CD4-positive, alpha-beta memory T cell (primary cell): ENCODE measurements around the gene HDAC4. TPM values are rescaled to one million over a fixed set of nuclear protein-coding genes. Genes with fewer than 3 reads are reported as not detected.

Source experiments
- CTCF ChIA-PET: fragments of 350-600 bp; sonication (Branson Sonifier 250); formaldehyde crosslinking; loops from one replicate; lab custom pipeline; 2021; ENCODE audit warnings: inconsistent platforms; ENCODE audit not compliant: partially characterized antibody; lab: Charles Lee
- POLR2A ChIA-PET: fragments of 350-600 bp; sonication (Branson Sonifier 250); formaldehyde crosslinking; loops from one replicate; lab custom pipeline; 2021; ENCODE audit not compliant: partially characterized antibody; lab: Charles Lee
- DNase-seq, 5 donors: peaks; one replicate each; pipeline versions ENCODE4 v3.0.0 to v3.0.0-alpha.2; 2020 to 2022; ENCODE audit warnings: mixed read lengths in 1 of 5
- H3K27ac ChIP-seq: one replicate; pipeline ENCODE4 v1.7.0; 2013; ENCODE audit warnings: low read depth, low read length
- H3K27me3 ChIP-seq: 2 replicates; pipeline ENCODE4 v1.7.0; 2013; ENCODE audit warnings: mild to moderate bottlenecking, low read length, moderate library complexity; ENCODE audit not compliant: insufficient read depth
- H3K36me3 ChIP-seq: 2 replicates; pipeline ENCODE4 v1.7.0; 2013; ENCODE audit warnings: mild to moderate bottlenecking, low read length, moderate library complexity; ENCODE audit not compliant: insufficient read depth
- H3K4me1 ChIP-seq: 2 replicates; pipeline ENCODE4 v1.7.0; 2013; ENCODE audit warnings: mild to moderate bottlenecking, low read length, moderate library complexity; ENCODE audit not compliant: insufficient read depth
- H3K4me3 ChIP-seq, 2 donors: one replicate each; pipeline ENCODE4 v1.7.0; 2013; ENCODE audit warnings: low read length in 2 of 2, mild to moderate bottlenecking in 1 of 2
- H3K9me3 ChIP-seq, 2 donors: one replicate each; pipeline ENCODE4 v1.7.0; 2013; ENCODE audit warnings: low read length in 2 of 2, control low read depth in 1 of 2; ENCODE audit not compliant: control insufficient read depth in 1 of 2
- H3K27ac Mint-ChIP-seq, 7 donors: one replicate each; pipeline ENCODE4 v1.8.0; 2020 to 2021; ENCODE audit warnings: mixed read lengths in 7 of 7, mild to moderate bottlenecking in 6 of 7, inconsistent platforms in 3 of 7, moderate library complexity in 3 of 7
- H3K27me3 Mint-ChIP-seq, 2 donors: one replicate each; pipeline ENCODE4 v1.8.0; 2020 to 2021; ENCODE audit warnings: mixed read lengths in 2 of 2
- H3K36me3 Mint-ChIP-seq, 2 donors: one replicate each; pipeline ENCODE4 v1.8.0; 2020 to 2021; ENCODE audit warnings: mixed read lengths in 2 of 2, inconsistent platforms in 1 of 2, mild to moderate bottlenecking in 1 of 2
- H3K4me1 Mint-ChIP-seq, 4 donors: one replicate each; pipeline ENCODE4 v1.8.0; 2020 to 2021; ENCODE audit warnings: mixed read lengths in 4 of 4, mild to moderate bottlenecking in 1 of 4
- H3K4me3 Mint-ChIP-seq, 8 donors: one replicate each; pipeline ENCODE4 v1.8.0; 2020 to 2021; ENCODE audit warnings: mixed read lengths in 8 of 8, mild to moderate bottlenecking in 7 of 8, moderate library complexity in 6 of 8, inconsistent platforms in 3 of 8
- H3K9me3 Mint-ChIP-seq, 8 donors: one replicate each; pipeline ENCODE4 v1.8.0; 2020 to 2021; ENCODE audit warnings: mixed read lengths in 8 of 8, mild to moderate bottlenecking in 5 of 8, inconsistent platforms in 3 of 8, moderate library complexity in 1 of 8
- intact Hi-C: fragments of 100-400 bp; cut with micrococcal nuclease; formaldehyde crosslinking; loops from one replicate; pipeline ENCODE4 v1.15.1; 2023
- polyA plus RNA-seq, 2 donors: library from polyadenylated mRNA; unstranded; fragments of 300-500 nt; fragmentation: Illumina TruSeq; gene quantifications; one replicate each; pipeline ENCODE4 v1.2.3, GENCODE V29; 2021
- total RNA-seq, 2 experiments: library from RNA; stranded (reverse); gene quantifications; one replicate each; pipeline ENCODE4 v1.2.3, GENCODE V29; 2021

HDAC4 gene
- total and polyA plus RNA-seq, 4 experiments from 2014 or later, result 1.4 to 59.7 (median 30.4) TPM

DNA sequence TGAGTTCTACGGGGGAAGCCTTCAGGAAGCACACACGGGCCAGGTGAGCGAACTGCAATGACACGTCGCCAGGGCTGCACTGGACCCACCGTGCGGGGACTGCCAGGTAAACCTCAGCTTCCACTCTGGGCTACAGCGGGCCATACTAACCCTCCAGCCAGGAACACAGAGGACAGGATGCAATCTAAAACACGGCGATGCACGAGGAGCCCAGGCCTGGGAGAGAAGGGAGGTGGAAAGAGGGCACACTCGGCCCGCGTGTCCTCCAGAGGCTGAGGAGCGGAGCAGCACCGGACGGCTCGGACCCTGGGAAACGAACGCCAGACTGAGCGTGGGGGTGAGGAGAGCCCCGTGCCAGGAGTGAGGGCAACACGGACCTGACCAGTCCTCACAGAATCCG, 69.3 kb downstream of the HDAC4 start:
- Mint-ChIP-seq H3K36me3 (no peaks in the 10 kb centered on the region), H3K4me1 (peaks cover 13 to 39% (median 29%) of the 10 kb centered on the region in 4 donors), H3K27me3 (no peaks in the 10 kb centered on the region), H3K27ac (no peak overlapping the region), H3K9me3 (peaks cover 0 to 2% (median 0%) of the 10 kb centered on the region in 8 donors), H3K4me3 (no peak overlapping the region)
- ChIA-PET CTCF (no interaction called here), POLR2A (interaction anchor here (1.1 to 1.7 kb wide), 2 partner anchors 21 to 70 kb away, joined by 4 to 5 read pairs; partner anchors contain the start of gene HDAC4)
- no peaks in the 10 kb centered on the region for H3K9me3 ChIP-seq
- peaks cover 29% of the 10 kb centered on the region for H3K4me1 ChIP-seq
- intact Hi-C loops, result no loop called here
- no peak overlapping the region for H3K27ac ChIP-seq
- H3K36me3 ChIP-seq, result no peaks in the 10 kb centered on the region
- no peak overlapping the region for H3K4me3 ChIP-seq
- no peaks in the 10 kb centered on the region for H3K27me3 ChIP-seq
- no peak for DNase-seq

GRCh38 chr2:239330836-239331235, 70.0 kb downstream of the HDAC4 start:
- Mint-ChIP-seq H3K9me3 (peaks cover 0 to 2% (median 0%) of the 10 kb centered on the region in 8 donors), H3K36me3 (no peaks in the 10 kb centered on the region), H3K4me3 (peak overlapping the region in 3 of 8 donors; percentile 20 to 38 (median 22)), H3K4me1 (peaks cover 17 to 45% (median 33%) of the 10 kb centered on the region in 4 donors), H3K27me3 (no peaks in the 10 kb centered on the region), H3K27ac (peak overlapping the region in 1 of 7 donors; percentile 77)
- ChIA-PET CTCF (interaction anchor here (1.3 kb wide), 1 partner anchor 63 kb away, joined by 3 read pairs; no protein-coding TSS in a partner anchor), POLR2A (no interaction called here)
- no peaks in the 10 kb centered on the region for H3K9me3 ChIP-seq
- no peaks in the 10 kb centered on the region for H3K36me3 ChIP-seq
- no peak for DNase-seq
- no peak overlapping the region for H3K4me3 ChIP-seq
- no peaks in the 10 kb centered on the region for H3K27me3 ChIP-seq
- H3K27ac ChIP-seq, result no peak overlapping the region
- H3K4me1 ChIP-seq, result peaks cover 36% of the 10 kb centered on the region
- intact Hi-C loops, result no loop called here

DNA sequence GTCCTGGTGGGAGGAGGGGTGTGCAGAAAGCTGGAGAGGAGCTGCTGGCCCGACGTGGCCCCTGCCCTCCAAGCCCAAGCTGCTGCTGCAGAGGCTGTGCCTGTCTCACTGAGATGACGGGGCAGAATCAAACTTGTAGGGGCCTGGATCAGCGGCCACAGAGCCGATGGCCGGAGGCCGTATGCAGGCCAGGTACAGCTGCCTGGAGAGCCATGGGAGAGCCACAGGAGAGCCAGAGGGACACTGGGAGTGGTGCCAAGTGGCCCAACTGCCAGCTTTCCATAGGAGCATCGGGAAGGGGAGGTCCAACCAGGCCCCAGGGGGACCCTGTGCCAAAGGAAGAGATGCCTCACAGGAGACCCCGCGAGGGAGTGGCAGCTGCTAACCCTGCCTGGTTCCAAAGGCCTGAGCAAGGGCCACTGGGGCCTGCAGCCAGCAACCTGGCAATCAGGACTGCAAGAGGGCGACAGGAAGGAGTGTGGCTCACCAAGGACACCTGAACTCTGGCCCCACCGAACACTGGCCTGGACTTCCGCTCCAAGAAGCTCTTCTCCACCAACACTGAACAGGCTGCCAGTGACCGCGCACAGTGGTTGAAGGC, 70.7 kb downstream of the HDAC4 start:
- H3K4me3 Mint-ChIP-seq, result no peak overlapping the region
- H3K36me3 ChIP-seq, result no peaks in the 10 kb centered on the region
- no peaks in the 10 kb centered on the region for H3K27me3 ChIP-seq
- no peak overlapping the region for H3K4me3 ChIP-seq
- ChIA-PET CTCF (interaction anchor here (1.3 kb wide), 1 partner anchor 62 kb away, joined by 3 read pairs; no protein-coding TSS in a partner anchor), POLR2A (no interaction called here)
- H3K4me1 Mint-ChIP-seq, result peaks cover 20 to 49% (median 37%) of the 10 kb centered on the region in 4 donors
- H3K27ac ChIP-seq, result no peak overlapping the region
- H3K9me3 Mint-ChIP-seq, result peaks cover 0 to 2% (median 0%) of the 10 kb centered on the region in 8 donors
- intact Hi-C loops, result loop anchor here (5.0 kb wide), 2 partner anchors 43 to 72 kb away; partner anchors contain the start of gene HDAC4
- DNase-seq, result no peak
- H3K4me1 ChIP-seq, result peaks cover 37% of the 10 kb centered on the region
- no peaks in the 10 kb centered on the region for H3K36me3 Mint-ChIP-seq
- no peak overlapping the region for H3K27ac Mint-ChIP-seq
- H3K9me3 ChIP-seq, result no peaks in the 10 kb centered on the region
- no peaks in the 10 kb centered on the region for H3K27me3 Mint-ChIP-seq

GRCh38 chr2:239329284-239329971, 71.4 kb downstream of the HDAC4 start:
- Mint-ChIP-seq H3K4me3 (no peak overlapping the region), H3K9me3 (peaks cover 0 to 2% (median 0%) of the 10 kb centered on the region in 8 donors), H3K27ac (peak overlapping the region in 3 of 7 donors; percentile 30 to 60 (median 59)), H3K4me1 (peaks cover 23 to 56% (median 42%) of the 10 kb centered on the region in 4 donors), H3K36me3 (peaks cover 0 to 2% of the 10 kb centered on the region in 2 donors), H3K27me3 (no peaks in the 10 kb centered on the region)
- no peak for DNase-seq
- Histone ChIP-seq H3K27me3 (no peaks in the 10 kb centered on the region), H3K4me1 (peaks cover 37% of the 10 kb centered on the region), H3K4me3 (no peak overlapping the region), H3K27ac (no peak overlapping the region), H3K9me3 (no peaks in the 10 kb centered on the region), H3K36me3 (no peaks in the 10 kb centered on the region)
- intact Hi-C loops, result loop anchor here (5.0 kb wide), 2 partner anchors 42 to 73 kb away; partner anchors contain the start of gene HDAC4
- ChIA-PET POLR2A (interaction anchor here (1.0 to 3.0 kb wide), 2 partner anchors 15 to 52 kb away, joined by 3 to 16 read pairs; no protein-coding TSS in a partner anchor), CTCF (interaction anchor here (1.3 kb wide), 1 partner anchor 62 kb away, joined by 3 read pairs; no protein-coding TSS in a partner anchor)

- intact Hi-C loops, result loop anchor here (5.0 kb wide), 2 partner anchors 41 to 74 kb away; partner anchors contain the start of gene HDAC4
- H3K4me3 Mint-ChIP-seq, result peak overlapping the region in 1 of 8 donors; percentile 30
These were observed 72.2 kb downstream of the HDAC4 start for GRCh38 chr2:239328351-239329191.

DNA sequence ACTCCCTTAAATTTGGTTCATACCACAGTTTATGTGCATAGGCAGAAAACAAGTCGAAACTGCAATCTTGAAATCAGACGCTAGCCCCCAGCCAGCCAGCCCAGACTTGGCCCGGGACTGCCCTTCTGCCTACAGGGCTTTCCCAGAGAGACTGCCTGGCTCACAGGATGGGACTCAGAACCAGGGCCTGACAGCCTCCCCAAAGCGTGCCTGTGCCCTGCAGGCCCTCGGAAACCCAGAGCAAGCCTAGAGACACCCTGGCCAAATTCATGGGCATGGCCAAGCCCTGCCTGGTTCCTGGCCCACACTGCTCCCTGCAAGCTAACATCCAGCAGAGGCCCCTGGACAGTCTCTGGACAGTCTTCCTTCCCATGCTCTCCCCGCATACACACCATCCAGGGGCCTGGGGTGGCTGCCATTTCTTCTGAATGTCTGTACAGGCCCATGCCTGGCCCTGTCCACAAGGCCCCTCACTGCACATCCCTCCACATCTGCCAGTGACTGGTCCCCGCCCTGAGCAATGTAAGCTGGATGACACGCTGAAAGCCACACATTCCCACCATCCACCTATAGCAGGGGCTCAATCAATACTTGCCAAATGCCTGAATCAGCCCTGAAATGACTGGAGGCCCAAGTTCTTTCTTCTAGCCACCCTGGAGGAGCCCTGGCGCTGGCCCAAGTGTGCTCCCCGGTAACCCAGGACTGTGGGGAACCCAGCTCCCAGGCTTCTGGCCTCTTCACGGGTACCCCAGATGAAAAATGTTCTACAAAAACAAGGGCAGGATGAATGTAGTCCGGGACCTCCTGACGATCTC, 73.1 kb downstream of the HDAC4 start:
- no peak for DNase-seq
- Histone ChIP-seq H3K9me3 (no peaks in the 10 kb centered on the region), H3K4me3 (no peak overlapping the region), H3K4me1 (peaks cover 54% of the 10 kb centered on the region), H3K36me3 (no peaks in the 10 kb centered on the region), H3K27me3 (no peaks in the 10 kb centered on the region), H3K27ac (peak overlapping the region; percentile 46)
- H3K27ac Mint-ChIP-seq, result peak overlapping the region; percentile 89 to 96 (median 95)
- peaks cover 0 to 2% (median 0%) of the 10 kb centered on the region in 8 donors for H3K9me3 Mint-ChIP-seq
- peaks cover 36 to 71% (median 52%) of the 10 kb centered on the region in 4 donors for H3K4me1 Mint-ChIP-seq
- ChIA-PET CTCF (interaction anchor here (0.5 to 2.2 kb wide), 3 partner anchors 60 to 1326 kb away, joined by 3 to 6 read pairs (median 3); no protein-coding TSS in a partner anchor), POLR2A (interaction anchor here (0.9 to 3.0 kb wide), 10 partner anchors 11 to 73 kb away, joined by 3 to 16 read pairs (median 4); partner anchors contain the start of gene HDAC4)
- H3K36me3 Mint-ChIP-seq, result peaks cover 0 to 7% of the 10 kb centered on the region in 2 donors
- peak overlapping the region; percentile 48 to 78 (median 60) for H3K4me3 Mint-ChIP-seq
- H3K27me3 Mint-ChIP-seq, result no peaks in the 10 kb centered on the region
- intact Hi-C loops, result loop anchor here (2.0 to 5.0 kb wide), 4 partner anchors 40 to 75 kb away; partner anchors contain the start of gene HDAC4

More at GRCh38 chr2:239328351-239329191, 72.2 kb downstream of the HDAC4 start:
- Mint-ChIP-seq H3K4me1 (peaks cover 28 to 63% (median 46%) of the 10 kb centered on the region in 4 donors), H3K36me3 (peaks cover 0 to 7% of the 10 kb centered on the region in 2 donors), H3K27me3 (no peaks in the 10 kb centered on the region), H3K9me3 (peaks cover 0 to 2% (median 0%) of the 10 kb centered on the region in 8 donors), H3K27ac (peak overlapping the region in 6 of 7 donors; percentile 30 to 95 (median 86))
- Histone ChIP-seq H3K27me3 (no peaks in the 10 kb centered on the region), H3K9me3 (no peaks in the 10 kb centered on the region), H3K27ac (no peak overlapping the region), H3K4me3 (no peak overlapping the region), H3K4me1 (peaks cover 46% of the 10 kb centered on the region), H3K36me3 (no peaks in the 10 kb centered on the region)
- POLR2A ChIA-PET, result interaction anchor here (0.9 to 3.0 kb wide), 4 partner anchors 14 to 62 kb away, joined by 3 to 16 read pairs (median 3); no protein-coding TSS in a partner anchor
- DNase-seq, result no peak
- CTCF ChIA-PET, result interaction anchor here (2.2 kb wide), 1 partner anchor 61 kb away, joined by 6 read pairs; no protein-coding TSS in a partner anchor
